ENCODE measurements around the gene CCDC9B. TPM values are rescaled to one million over a fixed set of nuclear protein-coding genes. Genes with fewer than 3 reads are reported as not detected.

CCDC9B gene
- total RNA-seq, 2 donors from 2014 or later = 17.1 to 26.4 TPM

DNA sequence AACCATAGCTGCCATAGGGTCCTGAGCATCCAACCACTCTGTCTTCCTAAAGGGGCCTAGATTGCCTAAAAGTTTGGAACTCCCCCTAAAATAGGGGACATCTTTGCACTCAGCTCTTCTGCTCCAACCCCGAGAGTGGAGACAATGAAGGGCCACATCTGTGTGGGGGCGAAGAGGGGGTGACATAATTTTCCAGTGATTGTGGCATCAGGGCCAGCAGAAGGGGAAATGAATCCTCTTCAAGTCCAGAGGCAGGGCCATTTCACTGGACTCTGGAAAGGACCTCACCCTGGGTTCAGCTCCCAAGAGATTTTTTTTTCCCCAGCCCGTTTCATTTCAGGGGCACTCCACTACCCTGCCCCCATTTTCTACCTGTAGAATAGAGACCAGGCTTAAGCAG is 53.2 kb downstream of the CCDC9B start:
- TF ChIP-seq, protein P1, sequence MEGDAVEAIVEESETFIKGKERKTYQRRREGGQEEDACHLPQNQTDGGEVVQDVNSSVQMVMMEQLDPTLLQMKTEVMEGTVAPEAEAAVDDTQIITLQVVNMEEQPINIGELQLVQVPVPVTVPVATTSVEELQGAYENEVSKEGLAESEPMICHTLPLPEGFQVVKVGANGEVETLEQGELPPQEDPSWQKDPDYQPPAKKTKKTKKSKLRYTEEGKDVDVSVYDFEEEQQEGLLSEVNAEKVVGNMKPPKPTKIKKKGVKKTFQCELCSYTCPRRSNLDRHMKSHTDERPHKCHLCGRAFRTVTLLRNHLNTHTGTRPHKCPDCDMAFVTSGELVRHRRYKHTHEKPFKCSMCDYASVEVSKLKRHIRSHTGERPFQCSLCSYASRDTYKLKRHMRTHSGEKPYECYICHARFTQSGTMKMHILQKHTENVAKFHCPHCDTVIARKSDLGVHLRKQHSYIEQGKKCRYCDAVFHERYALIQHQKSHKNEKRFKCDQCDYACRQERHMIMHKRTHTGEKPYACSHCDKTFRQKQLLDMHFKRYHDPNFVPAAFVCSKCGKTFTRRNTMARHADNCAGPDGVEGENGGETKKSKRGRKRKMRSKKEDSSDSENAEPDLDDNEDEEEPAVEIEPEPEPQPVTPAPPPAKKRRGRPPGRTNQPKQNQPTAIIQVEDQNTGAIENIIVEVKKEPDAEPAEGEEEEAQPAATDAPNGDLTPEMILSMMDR (IDR thresholded peaks at IDR 0.05) = no peak
- no peak for TF ChIP-seq POLR2A (IDR thresholded peaks at IDR 0.05)
- DNase-seq = no peak
- 91% methylated on average over 3 of the region's 3 CpGs for WGBS, 2 donors
- H3K4me3 ChIP-seq = no peak overlapping the region
- intact Hi-C loops (cut with DNase I) = no loop called here
- no peaks in the 10 kb centered on the region for H3K9me3 ChIP-seq
- H3K36me3 ChIP-seq (replicated peaks in 1 of 2; ENCODE audit: insufficient read depth in 1 of 2, low read depth in 2 of 2) = no peaks in the 10 kb centered on the region
- peaks cover 0 to 19% of the 10 kb centered on the region in 2 donors for H3K27me3 ChIP-seq
- no peak overlapping the region for H3K27ac ChIP-seq
- ATAC-seq = no peak
- peaks cover 40% of the 10 kb centered on the region for H3K4me1 ChIP-seq

DNA sequence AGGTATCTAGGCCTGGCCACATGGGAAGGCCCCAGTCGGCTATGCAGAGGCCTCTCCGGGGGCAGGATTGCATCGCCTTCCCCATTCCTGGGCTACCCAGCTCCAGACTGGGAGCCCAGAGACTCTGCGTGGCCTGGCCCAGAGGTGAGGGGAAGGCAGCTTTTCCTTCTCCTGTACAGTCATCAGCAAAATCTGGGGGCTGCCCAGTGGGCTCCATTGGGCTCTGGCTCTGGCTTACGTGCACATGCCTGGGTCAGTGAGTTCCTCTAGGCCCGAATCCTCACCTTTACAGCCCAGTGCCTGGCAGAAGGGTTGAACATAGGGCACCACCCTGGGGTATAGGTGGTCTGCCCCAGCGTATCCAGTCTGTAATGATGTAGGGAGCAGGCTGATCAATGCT is 53.9 kb downstream of the CCDC9B start:
- no peak overlapping the region for H3K27ac ChIP-seq
- H3K4me3 ChIP-seq = no peak overlapping the region
- TF ChIP-seq POLR2A (IDR thresholded peaks at IDR 0.05) = no peak
- TF ChIP-seq, protein P1 (IDR thresholded peaks at IDR 0.05) = no peak
- no peaks in the 10 kb centered on the region for H3K36me3 ChIP-seq (replicated peaks in 1 of 2; ENCODE audit: insufficient read depth in 1 of 2, low read depth in 2 of 2)
- intact Hi-C loops (cut with DNase I) = no loop called here
- DNase-seq (no peak), ATAC-seq (no peak)
- H3K9me3 ChIP-seq = no peaks in the 10 kb centered on the region
- WGBS, 2 donors = 90 to 94% methylated on average over 3 to 5 of the region's 7 CpGs
- peaks cover 0 to 16% of the 10 kb centered on the region in 2 donors for H3K27me3 ChIP-seq
- peaks cover 47% of the 10 kb centered on the region for H3K4me1 ChIP-seq

DNA sequence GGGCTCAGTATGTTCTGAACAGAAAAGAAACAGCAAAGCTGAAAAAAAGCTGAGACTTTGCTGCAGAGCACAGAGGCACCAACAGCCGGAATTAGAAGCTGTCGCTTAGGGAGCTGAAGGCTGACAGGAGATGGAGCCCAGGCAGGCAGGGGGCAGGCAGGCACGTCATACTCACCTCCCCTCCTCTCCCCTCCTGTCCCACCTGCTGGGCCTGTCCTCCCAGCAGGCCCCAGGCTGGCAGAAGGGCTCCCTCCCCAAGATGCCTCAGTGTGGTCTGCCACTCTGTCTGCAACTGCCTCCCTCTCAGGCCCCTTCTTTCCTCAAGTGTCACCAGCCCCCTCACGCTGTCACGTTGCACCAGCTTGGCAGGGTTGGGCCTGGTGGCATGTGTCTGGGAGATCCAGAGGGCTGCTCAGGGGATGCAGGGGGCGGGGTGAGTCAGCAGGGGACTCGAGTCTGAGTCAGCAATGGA is 54.6 kb downstream of the CCDC9B start:
- TF ChIP-seq, protein P1 (IDR thresholded peaks at IDR 0.05) = no peak
- no peak for TF ChIP-seq POLR2A (IDR thresholded peaks at IDR 0.05)
- WGBS, 2 donors = 80 to 94% methylated on average over 7 of the region's 7 CpGs
- no peaks in the 10 kb centered on the region for H3K9me3 ChIP-seq
- no peak overlapping the region for H3K27ac ChIP-seq
- DNase-seq (no peak), ATAC-seq (no peak)
- intact Hi-C loops (cut with DNase I) = no loop called here
- H3K36me3 ChIP-seq (replicated peaks in 1 of 2; ENCODE audit: insufficient read depth in 1 of 2, low read depth in 2 of 2) = no peaks in the 10 kb centered on the region
- H3K27me3 ChIP-seq = peaks cover 0 to 16% of the 10 kb centered on the region in 2 donors
- no peak overlapping the region for H3K4me3 ChIP-seq
- peaks cover 47% of the 10 kb centered on the region for H3K4me1 ChIP-seq

DNA sequence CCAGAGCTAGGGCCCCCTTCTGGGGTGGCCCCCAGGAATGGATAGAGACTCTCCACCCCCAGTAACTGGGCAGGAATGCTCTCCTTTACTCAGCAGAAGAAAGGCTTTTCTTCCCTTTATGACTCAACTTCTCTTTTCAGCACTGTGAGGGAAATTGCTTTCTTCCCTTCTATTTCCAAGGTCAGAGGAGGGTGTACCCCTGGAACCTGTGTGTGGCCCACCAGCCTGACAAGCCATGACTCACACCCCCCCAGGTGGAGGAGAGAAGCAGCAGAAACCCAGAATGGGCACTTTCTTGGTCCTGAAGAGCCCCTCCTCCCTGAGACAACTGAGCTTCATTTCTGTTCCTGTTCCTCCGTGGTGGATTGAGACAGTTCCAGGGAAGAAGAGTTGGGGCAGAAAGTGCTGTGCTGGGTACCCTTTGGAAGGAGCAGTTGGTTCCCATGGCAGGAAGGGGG is 55.2 kb downstream of the CCDC9B start:
- Histone ChIP-seq H3K4me1 (peaks cover 44% of the 10 kb centered on the region), H3K9me3 (no peaks in the 10 kb centered on the region), H3K4me3 (no peak overlapping the region), H3K27ac (no peak overlapping the region), H3K36me3 (replicated peaks in 1 of 2; ENCODE audit: insufficient read depth in 1 of 2, low read depth in 2 of 2) (no peaks in the 10 kb centered on the region), H3K27me3 (peaks cover 0 to 22% of the 10 kb centered on the region in 2 donors)
- intact Hi-C loops (cut with DNase I) = no loop called here
- no peak for TF ChIP-seq POLR2A (IDR thresholded peaks at IDR 0.05)
- TF ChIP-seq, protein P1 (IDR thresholded peaks at IDR 0.05) = no peak
- ATAC-seq (no peak), DNase-seq (no peak)
- WGBS, 2 donors = 58 to 69% methylated on average over 1 of the region's 1 CpG

DNA sequence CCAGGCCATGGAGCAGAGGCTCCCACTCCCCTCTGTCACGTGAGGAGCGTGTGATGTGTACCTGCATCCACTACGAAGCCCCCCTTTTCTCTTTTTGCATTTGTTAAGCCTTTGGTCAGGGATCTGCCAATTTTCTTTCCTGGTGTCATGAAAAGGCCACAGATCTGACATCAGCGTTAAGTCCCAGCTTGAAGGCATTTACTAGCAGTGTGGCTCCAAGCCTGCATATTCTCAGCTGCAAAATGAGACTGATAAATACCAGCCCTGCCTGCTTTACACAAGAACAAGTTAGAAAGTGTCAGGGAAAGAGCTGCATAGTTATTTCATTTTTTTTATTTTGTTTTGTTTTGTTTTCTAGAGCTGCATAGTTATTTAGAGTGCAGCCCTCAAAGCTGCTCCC is 55.6 kb downstream of the CCDC9B start:
- WGBS, 2 donors = 87 to 90% methylated on average over 4 of the region's 4 CpGs
- H3K4me3 ChIP-seq = no peak overlapping the region
- H3K27me3 ChIP-seq = peaks cover 0 to 23% of the 10 kb centered on the region in 2 donors
- TF ChIP-seq POLR2A (IDR thresholded peaks at IDR 0.05) = no peak
- H3K9me3 ChIP-seq = no peaks in the 10 kb centered on the region
- no peak for ATAC-seq
- peaks cover 40% of the 10 kb centered on the region for H3K4me1 ChIP-seq
- no peak for DNase-seq
- H3K27ac ChIP-seq = no peak overlapping the region
- H3K36me3 ChIP-seq (replicated peaks in 1 of 2; ENCODE audit: insufficient read depth in 1 of 2, low read depth in 2 of 2) = no peaks in the 10 kb centered on the region
- intact Hi-C loops (cut with DNase I) = no loop called here

Data from body of pancreas (tissue), 4 donors.